Adrenal gland (tissue), 12 donors: ENCODE measurements around the gene MAPKAPK5. TPM values are rescaled to one million over a fixed set of nuclear protein-coding genes. Genes with fewer than 3 reads are reported as not detected.

ENCODE experiments used
- DNase-seq, 7 donors: peaks; one replicate each; pipeline ENCODE4 v3.0.0-alpha.2; 2019 to 2020
- H3K27ac ChIP-seq, 5 donors: fragments of 200-600 bp; sonication (generic) in 4 of 5; 1 replicate in 3 of 5; 2 replicates in 2 of 5; pipeline versions ENCODE4 v1.5.1 to v1.8.0; 2016 to 2020; ENCODE audit warnings: mild to moderate bottlenecking in 1 of 5
- H3K27me3 ChIP-seq: fragments of 200-600 bp; 2 replicates; pipeline ENCODE4 v1.8.0; 2021
- H3K36me3 ChIP-seq, 2 donors: fragments of 200-600 bp; replicated peaks in 1 of 2; 1 replicate in 1 of 2; 2 replicates in 1 of 2; pipeline versions ENCODE4 v1.5.1 to v1.8.0; 2018 to 2022
- H3K4me1 ChIP-seq, 2 donors: fragments of 200-600 bp; replicated peaks in 1 of 2; 1 replicate in 1 of 2; 2 replicates in 1 of 2; pipeline versions ENCODE4 v1.5.1 to v1.8.0; 2018 to 2021
- H3K4me3 ChIP-seq, 4 donors: fragments of 200-600 bp; sonication (generic) in 3 of 4; one replicate each; pipeline ENCODE4 v1.5.1; 2016 to 2018
- H3K9me3 ChIP-seq, 3 donors: fragments of 200-600 bp; sonication (generic) in 1 of 3; replicated peaks in 1 of 3; 1 replicate in 2 of 3; 2 replicates in 1 of 3; pipeline versions ENCODE4 v1.5.1 to v1.8.0; 2016 to 2021
- POLR2A ChIP-seq, 2 donors: fragments of 450-650 bp; IDR thresholded peaks; one replicate each; pipeline ENCODE4 v1.6.1; 2017; ENCODE audit warnings: antibody characterized with exemption in 2 of 2, mild to moderate bottlenecking in 2 of 2, moderate library complexity in 1 of 2
- WGBS, 4 donors: extraction: QIAGEN DNeasy Blood & Tissue Kit in 2 of 4; methylation state at CpG; one replicate each; pipeline versions ENCODE4 v1.1.5 to v1.1.7; 2013 to 2017; 5-methylcytosine and 5-hydroxymethylcytosine counted together
- intact Hi-C, 2 donors: fragments of 100-400 bp; cut with DNase I; formaldehyde crosslinking; loops; one replicate each; pipeline versions ENCODE4 v1.14.1 to v1.15.0; 2022 to 2023
- polyA plus RNA-seq, 3 donors: library from polyadenylated mRNA; stranded (reverse); fragments of 200-250 nt in 2 of 3; fragments of 350-450 nt in 1 of 3; fragmentation: Illumina TruSeq in 1 of 3; extraction: RNeasy Lipid Tissue Mini Kit (QIAGEN cat#74804) in 1 of 3; gene quantifications; one replicate each; pipeline ENCODE4 v1.2.3, GENCODE V29; 2013 to 2014
- total RNA-seq, 9 donors: library from RNA; depleted of rRNA in 4 of 9; stranded (reverse); fragments of >200 nt in 4 of 9; fragments of 120-200 nt in 1 of 9; fragmentation: NEBNext Ultra II Directional in 1 of 9; extraction: Animal tissue kit (Norgen Biotek cat#: 25700) in 1 of 9; gene quantifications; one replicate each; pipeline versions ENCODE4 v1.1.0 to v1.2.4, GENCODE V29; 2013 to 2023
- TF ChIP-seq, protein P1 (sequence below), 6 experiments: fragments of 450-650 bp in 4 of 6; fragments of 200-600 bp in 2 of 6; sonication (generic) in 1 of 6; IDR thresholded peaks; 1 replicate in 5 of 6; 2 replicates in 1 of 6; pipeline versions ENCODE4 v1.5.1 to v1.8.0; 2016 to 2021; ENCODE audit warnings: antibody characterized with exemption in 6 of 6, mild to moderate bottlenecking in 2 of 6, moderate library complexity in 1 of 6
- donor health status: healthy with polysubstance abuse.
- donor health status: Bipolar disorder and iron deficiency.
- donor health status: DM: yes; HTN: yes; CAD: no.
- donor health status: DM: no; HTN: no; CAD: no.
- donor health status: DM: no; HTN: no; CAD: no.
- donor health status: DM: yes; HTN: yes; CAD: no.

The MAPKAPK5 gene
- total and polyA plus RNA-seq, 12 donors = 13.8 to 62.1 (median 45.7) TPM

DNA sequence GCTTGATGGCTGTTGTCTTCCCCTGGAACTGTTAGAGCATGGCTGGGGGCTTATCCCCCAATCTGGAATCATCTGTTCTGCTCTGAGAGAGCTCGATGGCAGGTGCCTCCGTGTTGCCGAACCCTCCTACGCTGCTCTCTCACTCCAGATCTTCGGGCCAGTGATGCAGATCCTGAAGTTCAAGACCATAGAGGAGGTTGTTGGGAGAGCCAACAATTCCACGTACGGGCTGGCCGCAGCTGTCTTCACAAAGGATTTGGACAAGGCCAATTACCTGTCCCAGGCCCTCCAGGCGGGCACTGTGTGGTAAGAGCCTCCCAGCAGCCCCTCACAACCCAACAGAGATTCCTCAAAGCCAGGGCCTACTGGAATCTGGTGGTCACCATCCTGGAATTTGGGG, 42.3 kb upstream of the MAPKAPK5 start:
- H3K9me3 ChIP-seq = no peaks in the 10 kb centered on the region
- H3K36me3 ChIP-seq = peaks cover 0 to 94% of the 10 kb centered on the region in 2 donors
- no peak for DNase-seq
- WGBS, 4 donors = 86 to 96% (median 94%) methylated on average over 5 to 9 of the region's 9 CpGs
- no peak for TF ChIP-seq POLR2A (IDR thresholded peaks at IDR 0.05)
- H3K27me3 ChIP-seq = no peaks in the 10 kb centered on the region
- no peak overlapping the region for H3K4me3 ChIP-seq
- H3K4me1 ChIP-seq = no peaks in the 10 kb centered on the region
- H3K27ac ChIP-seq = no peak overlapping the region
- intact Hi-C loops = no loop called here

DNA sequence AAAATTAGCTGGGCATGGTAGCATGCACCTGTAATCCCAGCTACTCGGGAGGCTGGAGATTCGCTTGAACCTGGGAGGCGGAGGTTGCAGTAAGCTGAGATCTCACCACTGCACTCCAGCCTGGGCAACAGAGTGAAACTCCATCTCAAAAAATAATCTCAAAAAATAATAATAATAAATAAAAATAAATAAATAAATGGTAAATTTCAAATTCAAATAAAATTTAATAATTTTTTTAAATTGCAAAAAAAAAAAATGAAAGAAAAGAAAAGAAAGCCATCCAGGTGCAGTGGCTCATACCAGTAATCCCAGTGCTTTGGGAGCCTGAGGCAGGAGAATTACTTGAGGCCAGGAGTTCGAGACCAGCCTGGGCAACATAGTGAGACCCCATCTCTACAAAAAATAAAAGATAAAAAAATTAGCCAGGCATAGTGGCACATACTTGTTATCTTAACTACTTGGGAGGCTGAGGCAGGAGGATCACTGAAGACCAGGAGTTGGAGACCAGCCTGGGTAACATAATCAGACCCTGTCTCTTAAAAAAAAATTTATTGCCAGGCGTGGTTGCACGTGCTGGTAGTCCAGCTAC, 38.9 kb upstream of the MAPKAPK5 start:
- Histone ChIP-seq H3K27ac (no peak overlapping the region), H3K36me3 (peaks cover 0 to 96% of the 10 kb centered on the region in 2 donors), H3K27me3 (no peaks in the 10 kb centered on the region), H3K9me3 (no peaks in the 10 kb centered on the region), H3K4me1 (no peaks in the 10 kb centered on the region), H3K4me3 (no peak overlapping the region)
- WGBS, 4 donors = 92 to 94% (median 93%) methylated on average over 6 of the region's 6 CpGs
- no peak for DNase-seq
- no peak for TF ChIP-seq POLR2A (IDR thresholded peaks at IDR 0.05)
- intact Hi-C loops = no loop called here

DNA sequence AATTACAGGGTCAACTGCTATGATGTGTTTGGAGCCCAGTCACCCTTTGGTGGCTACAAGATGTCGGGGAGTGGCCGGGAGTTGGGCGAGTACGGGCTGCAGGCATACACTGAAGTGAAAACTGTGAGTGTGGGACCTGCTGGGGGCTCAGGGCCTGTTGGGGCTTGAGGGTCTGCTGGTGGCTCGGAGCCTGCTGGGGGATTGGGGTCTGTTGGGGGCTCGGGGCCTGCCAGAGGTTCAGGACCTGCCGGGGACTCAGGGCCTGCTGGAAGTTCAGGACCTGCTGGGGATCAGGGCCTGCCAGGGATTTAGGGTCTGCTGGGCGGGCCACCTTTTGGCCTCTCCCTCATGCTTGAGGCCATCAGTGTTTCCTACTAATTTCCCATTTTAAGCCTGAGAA, 38.2 kb upstream of the MAPKAPK5 start:
- Histone ChIP-seq H3K27ac (no peak overlapping the region), H3K36me3 (peaks cover 0 to 96% of the 10 kb centered on the region in 2 donors), H3K4me1 (no peaks in the 10 kb centered on the region), H3K4me3 (no peak overlapping the region), H3K27me3 (no peaks in the 10 kb centered on the region), H3K9me3 (no peaks in the 10 kb centered on the region)
- TF ChIP-seq POLR2A (IDR thresholded peaks at IDR 0.05) = no peak
- TF ChIP-seq, protein P1, sequence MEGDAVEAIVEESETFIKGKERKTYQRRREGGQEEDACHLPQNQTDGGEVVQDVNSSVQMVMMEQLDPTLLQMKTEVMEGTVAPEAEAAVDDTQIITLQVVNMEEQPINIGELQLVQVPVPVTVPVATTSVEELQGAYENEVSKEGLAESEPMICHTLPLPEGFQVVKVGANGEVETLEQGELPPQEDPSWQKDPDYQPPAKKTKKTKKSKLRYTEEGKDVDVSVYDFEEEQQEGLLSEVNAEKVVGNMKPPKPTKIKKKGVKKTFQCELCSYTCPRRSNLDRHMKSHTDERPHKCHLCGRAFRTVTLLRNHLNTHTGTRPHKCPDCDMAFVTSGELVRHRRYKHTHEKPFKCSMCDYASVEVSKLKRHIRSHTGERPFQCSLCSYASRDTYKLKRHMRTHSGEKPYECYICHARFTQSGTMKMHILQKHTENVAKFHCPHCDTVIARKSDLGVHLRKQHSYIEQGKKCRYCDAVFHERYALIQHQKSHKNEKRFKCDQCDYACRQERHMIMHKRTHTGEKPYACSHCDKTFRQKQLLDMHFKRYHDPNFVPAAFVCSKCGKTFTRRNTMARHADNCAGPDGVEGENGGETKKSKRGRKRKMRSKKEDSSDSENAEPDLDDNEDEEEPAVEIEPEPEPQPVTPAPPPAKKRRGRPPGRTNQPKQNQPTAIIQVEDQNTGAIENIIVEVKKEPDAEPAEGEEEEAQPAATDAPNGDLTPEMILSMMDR (IDR thresholded peaks at IDR 0.05) = no peak
- 93 to 98% (median 96%) methylated on average over 7 to 8 of the region's 8 CpGs for WGBS, 4 donors
- no peak for DNase-seq
- intact Hi-C loops = no loop called here

DNA sequence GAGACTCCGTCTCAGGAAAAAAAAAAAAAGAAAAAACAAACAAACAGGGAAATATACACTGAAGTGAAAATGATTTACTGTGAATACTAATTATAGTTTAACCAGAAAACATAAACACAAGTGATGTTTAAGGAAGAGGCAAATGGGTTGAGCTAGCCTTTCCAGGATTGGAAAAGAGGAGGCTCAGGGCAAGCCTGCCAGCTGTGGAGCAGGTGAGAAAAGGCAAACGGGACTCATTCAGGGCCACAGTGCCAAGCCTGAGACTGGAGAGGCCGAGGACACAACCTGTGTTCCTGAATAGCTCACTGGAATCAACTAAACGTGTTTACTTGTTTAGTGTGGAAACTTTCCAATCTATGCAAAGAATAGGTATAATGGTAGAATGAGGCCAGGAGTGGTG, 35.7 kb upstream of the MAPKAPK5 start:
- intact Hi-C loops = no loop called here
- DNase-seq = no peak
- no peak for TF ChIP-seq POLR2A (IDR thresholded peaks at IDR 0.05)
- TF ChIP-seq, protein P1 (IDR thresholded peaks at IDR 0.05) = no peak
- whole genome bisulfite sequencing, 4 donors = 84 to 94% (median 85%) methylated on average over 4 of the region's 4 CpGs
- H3K4me1 ChIP-seq = no peaks in the 10 kb centered on the region
- no peaks in the 10 kb centered on the region for H3K9me3 ChIP-seq
- H3K36me3 ChIP-seq = peaks cover 0 to 96% of the 10 kb centered on the region in 2 donors
- no peak overlapping the region for H3K27ac ChIP-seq
- no peak overlapping the region for H3K4me3 ChIP-seq
- no peaks in the 10 kb centered on the region for H3K27me3 ChIP-seq

DNA sequence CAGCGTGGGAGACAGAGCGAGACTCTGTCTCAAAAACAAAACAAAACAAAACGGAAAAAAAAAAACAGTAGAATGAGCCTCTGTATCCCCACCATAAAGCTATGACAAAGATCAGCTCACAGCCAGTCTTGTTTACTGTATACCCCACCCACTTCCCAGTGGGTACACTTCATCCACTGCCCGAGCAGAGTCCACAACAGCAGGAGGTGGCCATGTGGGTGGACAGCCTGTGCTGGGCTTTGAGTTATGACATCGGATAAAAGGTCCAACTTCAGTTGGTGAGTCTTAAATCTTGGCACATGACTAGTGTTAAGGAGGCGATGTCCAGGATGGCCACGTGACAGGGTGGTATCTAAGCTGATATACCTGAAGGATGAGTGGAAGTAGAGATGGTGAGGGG, 34.8 kb upstream of the MAPKAPK5 start:
- Histone ChIP-seq H3K27ac (no peak overlapping the region), H3K27me3 (no peaks in the 10 kb centered on the region), H3K9me3 (no peaks in the 10 kb centered on the region), H3K36me3 (peaks cover 0 to 86% of the 10 kb centered on the region in 2 donors), H3K4me1 (no peaks in the 10 kb centered on the region), H3K4me3 (no peak overlapping the region)
- peak in 1 of 7 donors; percentile 5 for DNase-seq
- 82 to 91% (median 88%) methylated on average over 7 of the region's 7 CpGs for WGBS, 4 donors
- TF ChIP-seq, protein P1 (IDR thresholded peaks at IDR 0.05) = no peak
- TF ChIP-seq POLR2A (IDR thresholded peaks at IDR 0.05) = no peak
- intact Hi-C loops = no loop called here
